ENCODE results near the gene CYP3A5.

GRCh38 chr7:99642027-99642426 is 37.8 kb downstream of the CYP3A5 start:
- TF ChIP-seq SIN3A (IDR thresholded peaks at IDR 0.05; ENCODE audit: low read depth, low read length) = no peak
- no peak for TF ChIP-seq CTCF (IDR thresholded peaks at IDR 0.05 in 2 of 3, conservative IDR thresholded peaks at IDR 0.05 in 1 of 3; ENCODE audit: control insufficient read depth in 2 of 3, extremely low read depth in 1 of 3, insufficient read depth in 1 of 3, low read depth in 3 of 3, low read length in 3 of 3)
- no peak for TF ChIP-seq POLR2AphosphoS5 (IDR thresholded peaks at IDR 0.05; ENCODE audit: low read length)
- TF ChIP-seq BMI1 (IDR thresholded peaks at IDR 0.05; ENCODE audit: borderline replicate concordance) = no peak
